ENCODE results near the gene TCHP.

GRCh38 chr12:109894939-109895338 is 5.1 kb upstream of the TCHP start:
- TF ChIP-seq CTCF (IDR thresholded peaks at IDR 0.05) (no peak), POLR2A (IDR thresholded peaks at IDR 0.05) (no peak)
